Tibial nerve (tissue), 4 donors: Measurements from ENCODE around the gene CDK16. TPM values are rescaled to one million over a fixed set of nuclear protein-coding genes. Genes with fewer than 3 reads are reported as not detected.

Experiments used
- DNase-seq, 2 donors: peaks; one replicate each; pipeline ENCODE4 v3.0.0-alpha.2; 2019; ENCODE audit warnings: low spot score in 2 of 2
- H3K27ac ChIP-seq, 4 donors: fragments of 200-600 bp; sonication (generic) in 3 of 4; one replicate each; pipeline ENCODE4 v1.5.1; 2017 to 2019; ENCODE audit warnings: mild to moderate bottlenecking in 1 of 4
- H3K27me3 ChIP-seq, 2 donors: fragments of 200-600 bp; sonication (generic) in 1 of 2; one replicate each; pipeline versions ENCODE4 v1.5.1 to v1.6.0; 2017 to 2019
- H3K36me3 ChIP-seq, 3 donors: fragments of 200-600 bp; sonication (generic); one replicate each; pipeline ENCODE4 v1.5.1; 2018 to 2019
- H3K4me1 ChIP-seq, 4 donors: fragments of 200-600 bp; sonication (generic) in 3 of 4; one replicate each; pipeline ENCODE4 v1.5.1; 2017 to 2019
- H3K4me3 ChIP-seq, 4 donors: fragments of 200-600 bp; sonication (generic) in 3 of 4; one replicate each; pipeline ENCODE4 v1.5.1; 2017 to 2019; ENCODE audit warnings: mild to moderate bottlenecking in 1 of 4, moderate library complexity in 1 of 4
- H3K9me3 ChIP-seq, 4 donors: fragments of 200-600 bp; sonication (generic) in 3 of 4; one replicate each; pipeline ENCODE4 v1.5.1; 2017 to 2019
- CTCF ChIP-seq, 5 experiments: fragments of 200-600 bp in 3 of 5; fragments of 450-650 bp in 2 of 5; sonication (generic) in 3 of 5; IDR thresholded peaks; one replicate each; pipeline ENCODE4 v1.5.1; 2016 to 2019; ENCODE audit warnings: antibody characterized with exemption in 5 of 5, mild to moderate bottlenecking in 3 of 5, moderate library complexity in 2 of 5
- EP300 ChIP-seq, 2 donors: sonication (generic); formaldehyde crosslinking; IDR thresholded peaks; one replicate each; pipeline ENCODE4 v1.6.1; 2017; ENCODE audit warnings: antibody characterized with exemption in 2 of 2, mild to moderate bottlenecking in 1 of 2
- POLR2A ChIP-seq, 2 donors: fragments of 450-650 bp; IDR thresholded peaks; one replicate each; pipeline ENCODE4 v1.6.1; 2017; ENCODE audit warnings: antibody characterized with exemption in 2 of 2, mild to moderate bottlenecking in 2 of 2, moderate library complexity in 2 of 2
- WGBS, 2 donors: methylation state at CpG; one replicate each; pipeline ENCODE4 v1.1.5; 2018; 5-methylcytosine and 5-hydroxymethylcytosine counted together
- total RNA-seq, 4 donors: library from RNA; depleted of rRNA; stranded (reverse); fragments of >200 nt; gene quantifications; one replicate each; pipeline ENCODE4 v1.1.0, GENCODE V29; 2016

The CDK16 gene
- total RNA-seq, 4 donors from 2014 or later: 64.9 to 94.2 (median 84.5) TPM

GRCh38 chrX:47227334-47227583 lies 8.8 kb downstream of the CDK16 start:
- no peak for TF ChIP-seq POLR2A (IDR thresholded peaks at IDR 0.05)
- TF ChIP-seq EP300 (IDR thresholded peaks at IDR 0.05): no peak
- no peak for TF ChIP-seq CTCF (IDR thresholded peaks at IDR 0.05)
- WGBS, 2 donors: 96 to 100% methylated on average over 2 to 9 of the region's 9 CpGs
- Histone ChIP-seq H3K27me3 (no peaks in the 10 kb centered on the region), H3K4me3 (no peak overlapping the region), H3K9me3 (no peaks in the 10 kb centered on the region), H3K4me1 (no peaks in the 10 kb centered on the region), H3K36me3 (peaks cover 0 to 71% (median 6%) of the 10 kb centered on the region in 3 donors), H3K27ac (no peak overlapping the region)
- no peak for DNase-seq

GRCh38 chrX:47228550-47229270 lies 10.2 kb downstream of the CDK16 start:
- Histone ChIP-seq H3K36me3 (peaks cover 0 to 59% (median 6%) of the 10 kb centered on the region in 3 donors), H3K27ac (no peak overlapping the region), H3K4me1 (no peaks in the 10 kb centered on the region), H3K4me3 (no peak overlapping the region), H3K9me3 (no peaks in the 10 kb centered on the region), H3K27me3 (no peaks in the 10 kb centered on the region)
- TF ChIP-seq EP300 (IDR thresholded peaks at IDR 0.05) (no peak), CTCF (IDR thresholded peaks at IDR 0.05) (no peak), POLR2A (IDR thresholded peaks at IDR 0.05) (no peak)
- DNase-seq: no peak
- 90 to 97% methylated on average over 12 of the region's 12 CpGs for WGBS, 2 donors

DNA sequence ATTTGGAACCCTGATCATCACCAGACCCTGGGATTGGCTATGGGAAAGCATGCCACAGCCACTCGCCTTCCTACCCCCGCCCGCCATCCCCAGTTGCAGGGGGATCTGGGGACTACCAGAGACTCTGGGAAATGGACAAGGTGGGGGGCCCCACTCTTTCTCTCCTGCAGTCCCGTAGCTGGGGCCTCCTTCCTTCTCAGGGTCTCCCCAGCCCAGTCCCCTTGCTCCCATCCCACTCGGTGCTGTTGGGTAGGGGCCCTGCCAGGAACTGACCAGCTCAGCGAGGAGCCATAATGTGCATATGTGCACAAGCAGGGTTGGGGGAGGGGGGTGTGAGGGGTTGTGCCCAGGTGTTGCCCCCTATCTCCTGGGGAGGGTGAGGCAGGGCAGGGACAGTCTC lies 10.9 kb downstream of the CDK16 start:
- H3K36me3 ChIP-seq: peaks cover 0 to 51% (median 6%) of the 10 kb centered on the region in 3 donors

DNA sequence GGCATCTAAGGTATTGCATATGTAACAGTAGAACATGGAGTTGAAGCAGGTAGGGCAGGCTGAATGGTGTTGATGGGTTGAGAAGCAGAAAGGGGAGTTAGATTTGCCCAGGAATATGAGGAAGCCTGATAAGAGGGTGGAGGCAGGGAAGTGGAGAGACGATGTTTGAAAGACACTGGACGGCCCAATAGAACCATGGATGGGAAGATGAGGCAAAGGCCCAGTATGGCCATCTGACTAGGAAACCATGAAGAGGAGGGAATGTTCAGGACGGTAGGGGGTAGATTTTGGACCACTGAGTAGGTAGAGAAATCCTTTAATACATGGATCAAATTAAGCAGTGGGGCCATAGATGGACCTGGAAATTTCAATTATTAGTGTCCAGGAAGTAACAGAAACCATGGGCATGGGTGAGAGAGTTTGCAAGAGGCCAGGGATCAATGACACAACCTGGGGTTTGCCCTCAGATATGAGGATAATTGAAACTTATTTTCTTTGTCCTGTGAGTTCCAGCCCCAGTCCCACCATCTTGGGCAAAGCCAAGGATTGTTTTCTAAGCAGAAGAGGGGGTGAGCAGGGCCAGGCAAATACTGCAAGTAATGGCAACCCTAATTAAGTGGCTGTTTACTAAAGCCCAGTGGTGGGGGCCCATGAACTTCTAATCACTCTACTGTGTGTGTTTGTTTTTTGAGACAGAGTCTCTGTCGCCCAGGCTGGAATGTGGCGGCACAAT lies 11.8 kb downstream of the CDK16 start:
- TF ChIP-seq POLR2A (IDR thresholded peaks at IDR 0.05) (no peak), EP300 (IDR thresholded peaks at IDR 0.05) (no peak), CTCF (IDR thresholded peaks at IDR 0.05) (no peak)
- DNase-seq: no peak
- peaks cover 0 to 8% (median 0%) of the 10 kb centered on the region in 4 donors for H3K4me1 ChIP-seq
- no peak overlapping the region for H3K4me3 ChIP-seq
- H3K9me3 ChIP-seq: no peaks in the 10 kb centered on the region
- WGBS, 2 donors: 80 to 90% methylated on average over 3 to 5 of the region's 5 CpGs
- H3K27me3 ChIP-seq: no peaks in the 10 kb centered on the region
- H3K36me3 ChIP-seq: peaks cover 0 to 43% (median 2%) of the 10 kb centered on the region in 3 donors
- no peak overlapping the region for H3K27ac ChIP-seq

More for the DNA sequence above, 10.9 kb downstream of the CDK16 start:
- Histone ChIP-seq H3K9me3 (no peaks in the 10 kb centered on the region), H3K4me3 (no peak overlapping the region), H3K27me3 (no peaks in the 10 kb centered on the region), H3K4me1 (peaks cover 0 to under 1% (median 0%) of the 10 kb centered on the region in 4 donors), H3K27ac (no peak overlapping the region)
- 96% methylated on average over 6 of the region's 6 CpGs; no CpG with 5 or more reads in 1 of the 2 donors for WGBS, 2 donors
- no peak for TF ChIP-seq POLR2A (IDR thresholded peaks at IDR 0.05)
- TF ChIP-seq CTCF (IDR thresholded peaks at IDR 0.05): no peak
- DNase-seq: no peak

- Histone ChIP-seq H3K27me3 (no peaks in the 10 kb centered on the region), H3K9me3 (no peaks in the 10 kb centered on the region), H3K27ac (no peak overlapping the region), H3K4me3 (no peak overlapping the region), H3K4me1 (peaks cover 0 to 11% (median 0%) of the 10 kb centered on the region in 4 donors), H3K36me3 (peaks cover 0 to 34% (median 0%) of the 10 kb centered on the region in 3 donors)
- 75 to 78% methylated on average over 2 of the region's 2 CpGs for WGBS, 2 donors
- no peak for DNase-seq
- TF ChIP-seq POLR2A (IDR thresholded peaks at IDR 0.05): no peak
These were observed 12.7 kb downstream of the CDK16 start for GRCh38 chrX:47231167-47231566.
